Retinal pigment epithelial cell (primary cell): ENCODE data around the gene ARHGEF17.

Source experiments
- DNase-seq: peaks from one replicate; pipeline ENCODE4 v3.0.0-alpha.2; 2010; ENCODE audit warnings: low read depth
- H3K4me3 ChIP-seq: 2 replicates; pipeline ENCODE4 v1.5.1; 2011; ENCODE audit warnings: mild to moderate bottlenecking, low read length, control low read depth, moderate library complexity
- TF ChIP-seq, protein P1 (sequence below): conservative IDR thresholded peaks from 2 replicates; pipeline ENCODE4 v1.5.1; 2011; ENCODE audit warnings: low read depth, low read length, control low read depth, inconsistent platforms

ARHGEF17 gene

DNA sequence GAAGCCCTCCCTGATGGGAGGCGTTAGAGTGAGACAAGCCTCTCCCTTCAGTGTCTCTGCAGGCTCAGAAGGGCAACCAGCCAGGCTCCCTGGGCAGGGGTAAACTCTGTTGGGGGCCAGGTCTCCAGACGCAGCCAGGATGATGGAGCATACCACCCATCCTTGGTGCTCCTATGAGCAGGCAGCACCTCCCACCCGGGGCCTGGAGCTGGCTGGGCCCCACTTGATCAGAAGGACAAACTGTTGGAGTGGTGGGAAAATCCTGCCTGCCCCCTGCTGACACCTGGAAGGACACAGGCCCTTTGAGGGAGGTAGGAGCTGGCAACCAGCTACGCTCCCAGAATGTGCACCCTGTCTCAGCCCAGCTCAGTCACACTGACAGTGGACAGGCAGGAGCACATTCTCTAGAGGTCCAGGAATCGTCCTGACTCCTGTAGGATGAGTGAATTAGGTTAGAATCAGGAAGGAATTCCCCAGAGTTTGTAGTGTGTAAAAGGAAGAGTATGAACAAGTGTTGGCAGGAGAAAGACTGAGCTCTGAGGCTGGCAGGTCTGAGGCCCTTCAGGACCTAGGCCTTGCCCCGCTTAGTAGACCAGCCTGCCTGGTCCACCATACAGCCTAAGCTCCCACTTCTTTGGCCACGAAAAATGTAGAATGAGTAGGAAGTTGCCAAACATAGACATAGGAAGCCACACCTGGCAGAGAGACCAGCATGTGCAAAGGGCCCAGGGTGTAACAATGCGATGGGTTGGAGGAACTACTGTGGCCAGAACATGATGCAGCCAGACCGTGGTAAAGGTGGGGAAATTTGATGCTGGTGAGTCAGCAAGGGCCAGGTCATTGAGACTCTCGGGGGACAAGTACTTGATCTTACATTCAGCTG lies 19.1 kb downstream of the ARHGEF17 start:
- no peak overlapping the region for H3K4me3 ChIP-seq
- DNase-seq, result no peak
- TF ChIP-seq, protein P1, sequence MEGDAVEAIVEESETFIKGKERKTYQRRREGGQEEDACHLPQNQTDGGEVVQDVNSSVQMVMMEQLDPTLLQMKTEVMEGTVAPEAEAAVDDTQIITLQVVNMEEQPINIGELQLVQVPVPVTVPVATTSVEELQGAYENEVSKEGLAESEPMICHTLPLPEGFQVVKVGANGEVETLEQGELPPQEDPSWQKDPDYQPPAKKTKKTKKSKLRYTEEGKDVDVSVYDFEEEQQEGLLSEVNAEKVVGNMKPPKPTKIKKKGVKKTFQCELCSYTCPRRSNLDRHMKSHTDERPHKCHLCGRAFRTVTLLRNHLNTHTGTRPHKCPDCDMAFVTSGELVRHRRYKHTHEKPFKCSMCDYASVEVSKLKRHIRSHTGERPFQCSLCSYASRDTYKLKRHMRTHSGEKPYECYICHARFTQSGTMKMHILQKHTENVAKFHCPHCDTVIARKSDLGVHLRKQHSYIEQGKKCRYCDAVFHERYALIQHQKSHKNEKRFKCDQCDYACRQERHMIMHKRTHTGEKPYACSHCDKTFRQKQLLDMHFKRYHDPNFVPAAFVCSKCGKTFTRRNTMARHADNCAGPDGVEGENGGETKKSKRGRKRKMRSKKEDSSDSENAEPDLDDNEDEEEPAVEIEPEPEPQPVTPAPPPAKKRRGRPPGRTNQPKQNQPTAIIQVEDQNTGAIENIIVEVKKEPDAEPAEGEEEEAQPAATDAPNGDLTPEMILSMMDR, result peak; percentile 4

DNA sequence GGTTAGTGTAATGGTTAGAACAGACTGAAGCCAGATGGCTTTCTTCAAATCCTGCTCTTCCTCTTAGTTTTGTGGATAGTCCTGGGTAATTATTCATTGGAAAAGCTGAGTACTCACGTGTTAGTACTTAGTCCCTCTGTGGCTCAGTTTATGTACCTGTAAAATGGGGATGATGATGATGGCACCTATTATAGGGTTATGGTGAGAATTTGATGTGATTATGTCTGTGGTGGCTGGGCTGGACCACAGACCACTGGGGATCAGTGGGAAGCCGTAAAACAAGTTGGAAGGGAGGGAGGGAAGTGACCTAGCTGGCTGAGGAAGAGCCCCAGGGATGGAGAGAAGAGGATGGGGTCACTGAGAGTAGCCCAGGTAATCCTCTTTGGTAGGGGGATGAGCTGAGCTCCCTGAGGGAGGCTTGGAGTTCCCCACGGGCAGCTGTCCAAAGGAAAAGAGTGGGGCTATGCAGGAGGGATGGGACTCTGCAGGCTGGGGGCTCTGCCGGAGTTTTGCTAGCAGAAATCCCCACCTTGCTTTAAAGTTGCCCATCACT lies 19.8 kb downstream of the ARHGEF17 start:
- DNase-seq, result no peak
- no peak overlapping the region for H3K4me3 ChIP-seq
- TF ChIP-seq, protein P1, result no peak

DNA sequence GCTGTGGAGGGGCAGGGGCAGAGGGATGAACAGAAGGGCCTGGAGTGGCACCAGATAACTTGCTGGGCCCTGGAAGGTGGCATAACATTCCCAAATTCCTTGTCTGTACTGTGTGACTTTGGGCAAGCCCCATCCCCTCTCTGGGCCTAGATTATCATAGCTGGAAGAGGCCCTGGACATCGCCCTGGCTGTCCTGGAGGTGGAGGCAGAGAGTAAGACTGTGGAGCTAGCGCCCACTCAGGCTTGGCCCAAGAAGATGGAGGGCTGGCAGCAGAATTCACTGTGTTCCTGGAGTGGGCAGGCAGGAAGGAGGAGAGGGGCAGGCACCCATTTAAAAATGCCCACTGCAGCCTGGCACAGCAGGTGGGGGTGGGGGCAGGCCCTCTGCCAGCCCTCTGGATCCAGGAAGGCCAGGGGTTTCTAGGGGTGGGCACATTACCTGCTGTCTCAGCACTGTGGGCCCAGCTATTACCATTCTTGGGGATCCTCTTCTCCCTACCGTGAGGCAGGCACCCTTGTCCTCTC lies 22.6 kb downstream of the ARHGEF17 start:
- TF ChIP-seq, protein P1, result peak; percentile 66
- no peak for DNase-seq
- no peak overlapping the region for H3K4me3 ChIP-seq

DNA sequence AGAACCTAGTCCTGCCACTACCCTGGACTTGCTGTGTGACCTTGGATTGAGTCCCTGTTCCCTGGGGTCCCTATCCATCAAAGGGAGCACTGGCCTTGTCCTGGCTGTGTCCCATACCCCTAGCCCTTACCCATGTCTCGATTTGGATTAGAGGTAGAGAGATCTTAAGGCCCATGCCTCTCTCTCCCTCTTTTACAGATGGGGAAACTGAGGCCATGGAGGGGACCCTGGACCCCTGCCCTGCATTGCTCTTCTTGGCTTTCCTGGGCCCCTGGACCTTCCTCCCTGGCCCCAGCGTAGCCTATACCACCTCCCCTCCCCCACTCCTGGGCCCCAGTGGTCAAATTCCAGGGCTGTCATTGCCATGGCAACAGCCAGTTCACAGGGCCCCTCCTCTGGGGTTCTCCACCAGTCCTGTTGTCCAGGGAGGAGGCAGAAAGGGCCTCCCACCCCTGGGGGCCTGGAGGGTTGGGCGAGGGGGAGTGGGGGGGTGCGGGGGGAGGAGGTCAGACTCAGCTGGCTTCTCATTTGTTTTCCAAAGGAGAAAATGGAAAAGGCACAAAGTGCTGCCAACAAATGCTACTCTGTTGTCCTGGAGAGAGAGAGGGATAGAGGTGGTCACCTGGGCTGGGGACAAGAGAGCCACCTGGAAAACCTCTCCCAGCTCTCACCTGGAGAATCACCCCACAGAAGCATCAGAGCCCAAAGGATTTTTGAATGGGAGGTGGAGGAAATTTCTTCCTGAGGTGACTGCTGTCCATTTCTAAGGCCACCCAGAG lies 23.3 kb downstream of the ARHGEF17 start:
- no peak overlapping the region for H3K4me3 ChIP-seq
- TF ChIP-seq, protein P1, result no peak
- DNase-seq, result no peak

DNA sequence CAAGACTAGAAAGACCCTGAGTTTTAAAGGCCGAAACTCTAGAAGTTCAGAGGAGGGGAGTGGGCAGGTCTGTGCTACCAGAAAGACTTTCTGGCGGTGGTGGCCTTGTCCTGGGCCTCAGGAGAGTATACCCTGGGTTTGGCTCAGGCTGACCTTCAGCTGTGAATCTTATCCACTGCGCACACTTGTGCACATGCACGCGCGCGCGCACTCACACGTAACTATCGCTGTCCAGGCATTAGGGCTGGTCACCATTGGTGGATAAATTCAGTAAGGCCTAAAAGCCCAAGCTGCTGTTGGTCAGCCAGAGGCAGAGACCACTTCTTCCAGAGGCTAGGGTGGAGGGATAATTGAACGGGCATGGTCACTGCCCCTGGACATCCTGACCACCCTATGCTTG lies 25.1 kb downstream of the ARHGEF17 start:
- DNase-seq, result no peak
- TF ChIP-seq, protein P1, result no peak
- H3K4me3 ChIP-seq, result no peak overlapping the region

DNA sequence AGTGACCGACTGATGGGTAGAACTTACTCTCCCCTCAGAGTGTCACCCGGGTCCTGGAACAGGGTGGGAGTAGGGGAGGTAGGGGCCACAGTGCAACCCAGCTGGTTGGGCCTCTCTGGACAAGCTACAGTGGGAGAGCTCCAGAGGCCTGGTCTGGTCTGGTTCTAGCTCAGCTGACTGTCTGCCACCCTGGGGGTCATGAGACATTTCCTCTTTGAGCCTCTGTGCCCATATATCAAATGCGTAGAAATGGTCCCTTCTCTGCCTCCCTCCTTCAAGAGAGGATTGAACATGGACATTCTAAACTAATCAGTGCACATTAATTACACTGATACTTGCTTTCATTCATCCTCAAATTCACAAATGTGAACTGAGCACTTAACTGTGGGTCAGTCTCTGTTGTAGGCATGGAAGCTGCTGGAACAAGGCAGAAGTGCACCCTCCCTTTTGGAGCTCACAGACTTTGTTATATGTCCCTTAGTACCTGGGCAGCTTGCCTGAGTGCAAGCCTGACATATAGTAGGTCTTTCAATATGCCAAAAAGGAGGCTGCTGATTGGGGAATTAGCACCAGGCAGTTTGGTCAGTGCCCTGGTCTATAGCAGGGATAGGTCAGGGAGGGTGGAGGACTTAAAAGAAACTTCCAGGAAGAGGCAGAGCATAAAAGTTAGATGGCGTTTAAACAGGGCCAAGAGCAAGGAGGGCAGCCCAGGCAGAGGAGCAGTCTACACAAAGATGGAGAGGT lies 25.7 kb downstream of the ARHGEF17 start:
- H3K4me3 ChIP-seq, result no peak overlapping the region
- DNase-seq, result no peak
- TF ChIP-seq, protein P1, result no peak
